GM18508 (cell line): ENCODE data around the gene TBC1D20.

Experiments used
- ATAC-seq: cut with Tn5 transposase; IDR thresholded peaks from one replicate; pipeline ENCODE4 v1.9.1; 2021; ENCODE audit warnings: moderate number of reproducible peaks; ENCODE audit not compliant: insufficient read depth, unreplicated experiment

The TBC1D20 gene

DNA sequence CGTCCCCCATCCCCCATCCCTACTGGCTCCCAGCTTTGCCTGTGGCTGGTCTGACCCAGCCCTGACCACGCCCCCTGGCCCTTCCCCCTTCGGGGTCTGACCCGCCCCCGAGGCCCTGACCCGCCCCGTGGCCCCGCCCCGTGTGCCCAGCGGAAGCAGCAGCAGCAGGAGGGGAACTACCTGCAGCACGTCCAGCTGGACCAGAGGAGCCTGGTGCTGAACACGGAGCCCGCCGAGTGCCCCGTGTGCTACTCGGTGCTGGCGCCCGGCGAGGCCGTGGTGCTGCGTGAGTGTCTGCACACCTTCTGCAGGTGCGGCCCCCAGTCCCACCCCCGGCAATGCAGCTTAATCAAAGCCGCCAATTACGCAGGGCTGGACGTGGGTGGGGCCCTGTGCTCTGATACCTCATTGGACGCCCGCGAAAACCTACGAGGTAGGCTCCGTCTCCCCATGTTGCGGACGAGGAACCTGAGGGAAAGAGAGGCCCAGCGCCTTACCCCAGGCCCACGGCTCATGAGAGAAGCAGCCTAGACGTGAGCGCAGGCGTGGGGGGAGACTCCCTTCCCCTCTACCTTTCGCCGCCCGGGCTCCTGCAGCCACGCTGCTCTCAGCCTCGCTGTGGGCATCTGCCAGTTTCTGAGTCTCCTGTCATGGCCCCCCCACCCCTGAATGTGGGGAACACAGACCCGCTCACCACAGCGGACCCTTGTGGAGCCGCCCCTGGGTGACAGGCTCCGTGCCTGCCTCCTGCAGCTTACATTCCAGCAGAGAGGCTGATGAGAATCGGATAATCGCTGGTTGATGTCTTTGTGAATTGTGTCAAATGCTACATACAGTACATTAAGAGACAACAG lies 41.4 kb downstream of the TBC1D20 start:
- no peak for ATAC-seq

DNA sequence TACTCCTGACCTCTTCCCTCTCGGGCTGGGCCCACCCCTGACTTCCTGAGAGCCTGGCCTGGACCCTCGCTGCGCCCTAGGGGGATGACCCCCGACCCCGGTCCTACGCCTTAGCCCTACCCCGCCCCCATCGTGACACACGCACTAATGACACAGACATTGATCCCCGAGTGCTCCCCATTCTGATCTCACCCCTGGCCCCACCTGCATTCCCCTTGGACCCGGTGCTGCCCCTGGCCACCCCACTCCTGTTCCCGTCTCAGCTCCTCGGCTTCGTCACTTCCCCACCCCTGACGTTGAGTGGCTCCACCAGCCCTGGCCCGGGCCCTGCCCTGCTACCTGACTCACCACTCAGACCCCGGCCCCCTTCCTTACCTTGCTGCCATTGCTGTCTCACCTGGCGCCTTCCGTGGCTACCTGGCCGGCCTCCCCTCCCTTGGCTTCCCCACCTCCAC lies 42.1 kb downstream of the TBC1D20 start:
- ATAC-seq = no peak

GRCh38 chr20:419556-420165 lies 42.7 kb downstream of the TBC1D20 start:
- no peak for ATAC-seq

DNA sequence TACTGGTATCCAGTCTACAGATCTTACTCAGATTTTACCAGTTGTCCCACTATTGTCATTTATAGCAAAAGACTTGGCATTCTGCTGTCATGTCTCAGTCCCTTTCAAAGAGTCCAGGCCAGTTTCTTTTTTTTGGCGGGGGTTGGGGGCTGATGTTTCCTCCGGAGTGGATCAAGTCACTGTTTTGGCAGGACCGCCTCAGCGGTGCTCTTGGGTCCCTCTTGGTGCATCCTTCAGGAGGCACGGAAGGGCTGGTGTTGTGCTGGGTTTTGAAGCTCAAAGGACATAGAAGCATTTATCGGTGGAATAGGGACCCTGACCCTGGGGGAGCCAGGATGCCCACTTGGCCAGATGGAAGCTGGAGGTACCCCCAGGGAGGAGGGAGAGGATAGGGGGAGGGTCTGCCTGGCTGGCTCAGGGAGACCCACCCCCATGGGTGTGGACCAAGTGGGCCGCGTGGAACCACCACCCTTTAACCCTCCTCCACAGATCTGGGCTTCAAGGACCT lies 43.4 kb downstream of the TBC1D20 start:
- ATAC-seq = no peak

DNA sequence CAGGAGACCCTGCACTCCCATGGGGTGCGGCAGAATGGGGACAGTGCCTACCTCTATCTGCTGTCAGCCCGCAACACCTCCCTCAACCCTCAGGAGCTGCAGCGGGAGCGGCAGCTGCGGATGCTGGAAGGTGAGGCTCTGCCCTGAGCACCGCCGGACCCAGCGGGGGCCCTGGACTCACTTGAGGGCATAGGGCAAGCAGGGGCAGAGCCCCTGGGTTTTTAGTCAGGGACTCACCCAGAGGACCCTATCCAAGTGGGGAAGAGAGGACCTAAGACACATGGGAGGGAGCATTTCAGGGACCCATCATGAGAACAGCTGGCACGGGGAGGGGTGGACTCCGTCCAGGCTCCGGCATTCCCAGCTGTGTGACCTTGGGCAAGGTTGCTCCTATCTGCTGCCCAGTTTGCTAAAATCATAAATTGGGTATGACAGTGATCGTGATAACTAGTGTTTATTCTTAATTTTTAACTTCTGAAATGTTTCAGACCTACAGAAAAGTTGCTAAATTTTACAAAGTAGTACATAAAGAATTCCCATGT lies 44.5 kb downstream of the TBC1D20 start:
- ATAC-seq = no peak

- no peak for ATAC-seq
Observed at GRCh38 chr20:416950-417800, 45.2 kb downstream of the TBC1D20 start.

GRCh38 chr20:415820-416322 lies 46.5 kb downstream of the TBC1D20 start:
- no peak for ATAC-seq

DNA sequence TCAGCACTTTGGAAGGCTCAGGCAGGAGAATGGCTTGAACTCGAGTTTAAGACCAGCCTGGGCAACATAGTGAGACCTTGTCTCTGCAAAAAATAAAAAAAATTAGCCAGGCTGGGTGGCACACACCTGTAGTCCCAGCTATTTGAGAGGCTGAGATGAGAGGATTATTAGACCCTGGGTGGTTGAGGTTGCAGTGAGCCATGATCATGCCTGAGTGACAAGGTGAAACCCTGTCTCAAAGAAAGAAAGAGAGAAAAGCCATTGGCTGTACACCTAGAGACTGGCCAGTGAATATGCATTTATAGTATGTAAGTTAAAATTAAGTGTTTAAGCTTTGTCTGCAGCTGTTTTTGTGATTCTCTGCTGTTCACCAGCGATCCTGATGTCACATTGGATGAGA lies 48.2 kb downstream of the TBC1D20 start:
- no peak for ATAC-seq

DNA sequence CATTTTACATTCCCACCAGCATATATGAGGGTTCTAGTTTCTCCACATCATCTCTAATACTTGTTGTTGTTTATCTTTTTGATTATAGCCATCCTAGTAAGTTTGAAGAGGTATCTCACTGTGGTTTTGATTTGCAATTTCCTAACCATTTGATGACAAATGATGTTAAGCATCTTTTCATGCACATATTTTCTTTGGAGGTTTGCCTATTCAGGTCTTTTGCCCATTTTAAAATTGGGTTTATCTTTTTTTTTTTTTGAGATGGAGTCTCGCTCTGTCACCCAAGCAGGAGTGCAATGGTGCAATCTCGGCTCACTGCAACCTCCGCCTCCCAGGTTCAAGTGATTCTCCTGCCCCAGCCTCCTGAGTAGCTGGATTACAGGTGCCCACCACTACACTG lies 50.3 kb downstream of the TBC1D20 start:
- ATAC-seq = no peak

GRCh38 chr20:409697-410559 lies 52.4 kb downstream of the TBC1D20 start:
- no peak for ATAC-seq

GRCh38 chr20:408843-409696 lies 53.3 kb downstream of the TBC1D20 start:
- ATAC-seq = no peak

GRCh38 chr20:407953-408842 lies 54.1 kb downstream of the TBC1D20 start, which contains the start of gene RBCK1:
Gene RBCK1 (plus strand): TSS chr20:408299. CDS start chr20:408758, 459 bp downstream.
- ATAC-seq = no peak

DNA sequence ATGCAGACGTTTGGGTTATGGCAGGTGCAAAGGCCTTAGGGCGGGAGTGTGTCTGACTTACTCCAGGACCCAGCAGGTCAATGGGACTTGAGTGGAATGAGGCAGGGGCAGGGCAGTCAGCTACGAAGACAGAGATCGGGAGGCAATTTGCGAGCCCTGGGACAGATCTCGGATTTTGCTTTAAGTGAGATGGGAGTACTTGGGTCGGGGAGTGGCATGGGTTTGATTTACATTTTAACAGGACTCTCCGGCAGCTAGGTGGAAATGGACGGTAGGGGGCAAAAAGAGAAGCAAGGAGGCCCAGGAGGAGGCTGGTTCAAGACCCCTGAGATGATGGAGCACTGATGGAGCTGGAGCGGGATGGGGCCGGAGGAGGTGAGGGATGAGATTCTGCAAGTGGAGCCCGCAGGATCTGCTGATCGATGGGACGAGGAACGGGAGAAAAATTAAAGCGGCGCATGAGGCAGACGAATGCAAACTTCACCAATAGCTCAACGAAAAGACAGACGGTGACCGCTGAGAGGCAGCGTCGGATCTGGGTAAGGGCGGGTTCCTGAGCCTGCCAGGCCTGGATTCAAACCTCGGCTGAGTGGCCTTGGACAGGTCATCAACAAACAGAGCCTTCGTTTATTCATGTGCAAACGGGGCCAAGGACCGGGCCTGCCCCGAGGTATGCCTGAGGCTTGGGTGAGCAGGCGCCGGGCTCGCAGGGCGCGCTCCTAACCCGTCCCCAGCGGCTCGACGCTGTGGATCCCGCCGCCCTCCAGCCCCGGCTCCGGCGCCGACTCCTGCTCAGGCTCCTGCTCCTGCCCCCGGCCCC lies 55.0 kb downstream of the TBC1D20 start:
- ATAC-seq = no peak

GRCh38 chr20:406200-407132 lies 55.9 kb downstream of the TBC1D20 start:
- ATAC-seq = no peak

GRCh38 chr20:404088-404487 lies 58.2 kb downstream of the TBC1D20 start:
- ATAC-seq = no peak
